GM13976 (cell line): ENCODE measurements around the gene YIPF1.
"Not testable (repeated sequence)": the region's sequence is repeated elsewhere in the genome, so short reads cannot be mapped to it uniquely, and the experiment has no call there.

Experiments used
- DNase-seq: peaks from one replicate; pipeline ENCODE4 v3.0.0; 2012; ENCODE audit warnings: low spot score
- CTCF ChIP-seq: IDR thresholded peaks from 2 replicates; pipeline ENCODE4 v1.5.1; 2012; ENCODE audit warnings: borderline replicate concordance, mild to moderate bottlenecking; ENCODE audit not compliant: insufficient read depth; ENCODE audit errors: extremely low read depth, missing control alignments, control extremely low read depth
- in situ Hi-C: fragments of 300-500 bp; cut with MboI; formaldehyde crosslinking; loops from one replicate; pipeline ENCODE4 v1.12.0; 2022; ENCODE audit warnings: low sequenced_read_pairs, mixed read lengths, inconsistent platforms; ENCODE audit not compliant: unreplicated experiment

Gene YIPF1

GRCh38 chr1:53834776-53835175 lies 54.8 kb downstream of the YIPF1 start:
- in situ Hi-C loops: no loop called here
- no peak for TF ChIP-seq CTCF
- no peak for DNase-seq

- no peak for TF ChIP-seq CTCF
- in situ Hi-C loops: no loop called here
- DNase-seq: no peak
Measured at GRCh38 chr1:53833393-53833792, 56.2 kb downstream of the YIPF1 start.

GRCh38 chr1:53826367-53826766 lies 63.2 kb downstream of the YIPF1 start:
- in situ Hi-C loops: no loop called here
- no peak for DNase-seq
- no peak for TF ChIP-seq CTCF

- no peak for TF ChIP-seq CTCF
- in situ Hi-C loops: no loop called here
- no peak for DNase-seq
Measured at GRCh38 chr1:53825306-53825705, 64.3 kb downstream of the YIPF1 start.

- in situ Hi-C loops: no loop called here
- no peak for TF ChIP-seq CTCF
- DNase-seq: no peak
Measured at GRCh38 chr1:53822931-53823330, 66.7 kb downstream of the YIPF1 start.

- TF ChIP-seq CTCF: no peak
- in situ Hi-C loops: no loop called here
- no peak for DNase-seq
Measured at GRCh38 chr1:53821380-53821779, 68.2 kb downstream of the YIPF1 start.

- TF ChIP-seq CTCF: no peak
- in situ Hi-C loops: no loop called here
- no peak for DNase-seq
Measured at GRCh38 chr1:53819387-53819786, 70.2 kb downstream of the YIPF1 start.

- in situ Hi-C loops, DNase-seq: not testable (repeated sequence)
Measured at GRCh38 chr1:53816584-53816983, 73.0 kb downstream of the YIPF1 start.

- DNase-seq, in situ Hi-C loops: not testable (repeated sequence)
Measured at GRCh38 chr1:53815484-53815883, 74.1 kb downstream of the YIPF1 start.
